Measurements from ENCODE around the gene MARCHF2. TPM values are rescaled to one million over a fixed set of nuclear protein-coding genes. Genes with fewer than 3 reads are reported as not detected.

Gene MARCHF2
- total and polyA plus RNA-seq, 9 donors: 14.1 to 19.7 (median 16.4) TPM

DNA sequence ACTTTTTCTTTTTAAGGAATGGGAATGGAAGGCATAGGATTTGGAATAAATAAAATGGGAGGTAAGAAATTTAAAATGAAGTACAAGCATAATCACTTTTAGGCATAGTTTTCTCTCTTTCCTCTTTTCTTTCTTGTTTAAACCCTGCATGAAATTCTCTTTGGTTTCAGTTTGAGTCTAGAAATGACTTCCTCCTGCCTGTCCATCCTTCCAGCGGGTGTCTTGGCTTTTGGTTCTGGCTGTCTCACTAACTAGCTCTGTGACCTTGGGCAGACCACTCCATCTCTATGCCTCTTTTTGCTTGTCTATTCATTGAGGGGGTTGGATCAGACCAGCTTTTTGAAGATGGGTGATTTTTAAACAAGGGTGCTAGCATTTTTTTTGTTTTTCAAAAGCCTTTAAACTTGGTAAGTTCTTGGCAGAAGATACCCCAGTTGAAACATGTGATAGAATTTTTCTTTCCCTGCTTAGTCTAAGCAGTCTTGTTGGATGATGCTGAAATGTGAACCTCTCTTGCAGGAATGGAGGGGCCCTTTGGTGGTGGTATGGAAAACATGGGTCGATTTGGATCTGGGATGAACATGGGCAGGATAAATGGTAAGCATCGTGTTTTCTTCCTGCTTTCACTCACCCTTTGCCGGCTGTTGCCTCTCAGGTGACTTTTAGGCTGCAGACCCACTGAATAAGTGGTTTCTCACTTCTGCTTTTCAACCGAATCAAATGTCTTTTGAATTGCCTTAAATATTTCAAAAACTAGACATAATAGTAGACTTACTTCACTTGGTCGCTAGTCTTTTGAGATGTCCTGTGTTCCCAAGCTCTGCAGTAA is 60.8 kb downstream of the MARCHF2 start:
- Histone ChIP-seq H3K9me3 (replicated peaks; ENCODE audit: control insufficient read depth, low read depth, low read length) (no peaks in the 10 kb centered on the region), H3K4me3 (ENCODE audit: low read length) (no peak overlapping the region), H3K27me3 (ENCODE audit: control insufficient read depth, insufficient read depth, low read length) (no peaks in the 10 kb centered on the region), H3K36me3 (ENCODE audit: control insufficient read depth, insufficient read depth, low read length) (peaks cover 87% of the 10 kb centered on the region), H3K27ac (ENCODE audit: low read length) (no peak overlapping the region), H3K4me1 (ENCODE audit: control insufficient read depth, insufficient read depth, low read length) (peaks cover 6% of the 10 kb centered on the region)
- no peak for DNase-seq
- no CpG with 5 or more reads among the region's 6 CpGs for WGBS (ENCODE audit: insufficient coverage)

- Histone ChIP-seq H3K4me1 (ENCODE audit: control insufficient read depth, insufficient read depth, low read length) (peaks cover 3% of the 10 kb centered on the region), H3K9me3 (replicated peaks; ENCODE audit: control insufficient read depth, low read depth, low read length) (no peaks in the 10 kb centered on the region), H3K4me3 (ENCODE audit: low read length) (no peak overlapping the region), H3K36me3 (ENCODE audit: control insufficient read depth, insufficient read depth, low read length) (peaks cover 80% of the 10 kb centered on the region), H3K27me3 (ENCODE audit: control insufficient read depth, insufficient read depth, low read length) (no peaks in the 10 kb centered on the region), H3K27ac (ENCODE audit: low read length) (no peak overlapping the region)
- WGBS (ENCODE audit: insufficient coverage): no CpG with 5 or more reads among the region's 1 CpG
- DNase-seq: no peak
These were observed 61.9 kb downstream of the MARCHF2 start for GRCh38 chr19:8475005-8475404.

DNA sequence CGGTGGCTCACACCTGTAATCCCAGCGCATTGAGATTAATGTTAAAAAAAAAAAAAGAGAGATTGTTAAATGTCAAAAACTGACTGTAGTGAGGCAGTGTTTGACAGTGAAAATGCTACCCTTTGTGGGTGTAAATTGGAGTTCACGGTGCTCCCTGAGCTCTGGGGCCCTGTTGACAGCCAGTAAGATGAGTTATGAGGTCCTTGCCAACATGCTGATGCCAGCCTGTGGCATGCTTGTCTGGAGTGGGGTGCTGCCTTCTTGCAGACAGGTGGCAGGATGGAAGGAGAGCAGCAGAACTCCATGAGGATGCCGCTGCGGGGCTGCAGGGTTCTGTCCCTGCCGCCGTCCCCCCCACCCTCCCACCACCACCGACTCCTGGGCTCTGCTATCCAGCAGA is 63.4 kb downstream of the MARCHF2 start:
- Histone ChIP-seq H3K4me1 (ENCODE audit: control insufficient read depth, insufficient read depth, low read length) (peaks cover 10% of the 10 kb centered on the region), H3K27me3 (ENCODE audit: control insufficient read depth, insufficient read depth, low read length) (no peaks in the 10 kb centered on the region), H3K27ac (ENCODE audit: low read length) (no peak overlapping the region), H3K9me3 (replicated peaks; ENCODE audit: control insufficient read depth, low read depth, low read length) (no peaks in the 10 kb centered on the region), H3K4me3 (ENCODE audit: low read length) (no peak overlapping the region), H3K36me3 (ENCODE audit: control insufficient read depth, insufficient read depth, low read length) (peaks cover 79% of the 10 kb centered on the region)
- WGBS (ENCODE audit: insufficient coverage): 88% methylated on average over 3 of the region's 8 CpGs
- DNase-seq: no peak

DNA sequence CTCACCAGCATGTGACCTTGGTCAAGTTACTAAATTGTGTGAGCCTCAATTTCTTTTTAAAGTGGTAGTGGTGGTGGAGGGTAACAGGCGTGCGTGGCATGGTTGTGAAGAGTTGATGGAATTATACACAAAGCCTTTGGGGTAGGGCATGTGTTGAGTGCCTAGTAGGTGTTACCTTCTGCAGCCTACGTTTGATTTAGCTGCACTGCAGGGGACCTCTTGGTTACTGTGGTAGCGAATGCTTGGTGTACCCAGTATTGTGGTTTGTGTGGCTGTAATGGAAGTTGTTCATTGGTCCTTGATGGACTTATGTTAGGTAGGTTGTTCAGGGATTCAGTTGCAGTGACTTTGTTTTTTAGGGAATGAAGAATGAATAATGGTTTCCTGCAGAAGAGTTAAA is 64.8 kb downstream of the MARCHF2 start:
- Histone ChIP-seq H3K4me3 (ENCODE audit: low read length) (no peak overlapping the region), H3K36me3 (ENCODE audit: control insufficient read depth, insufficient read depth, low read length) (peaks cover 75% of the 10 kb centered on the region), H3K27ac (ENCODE audit: low read length) (no peak overlapping the region), H3K4me1 (ENCODE audit: control insufficient read depth, insufficient read depth, low read length) (peaks cover 10% of the 10 kb centered on the region), H3K27me3 (ENCODE audit: control insufficient read depth, insufficient read depth, low read length) (no peaks in the 10 kb centered on the region), H3K9me3 (replicated peaks; ENCODE audit: control insufficient read depth, low read depth, low read length) (no peaks in the 10 kb centered on the region)
- DNase-seq: no peak
- 79% methylated on average over 4 of the region's 4 CpGs for WGBS (ENCODE audit: insufficient coverage)

DNA sequence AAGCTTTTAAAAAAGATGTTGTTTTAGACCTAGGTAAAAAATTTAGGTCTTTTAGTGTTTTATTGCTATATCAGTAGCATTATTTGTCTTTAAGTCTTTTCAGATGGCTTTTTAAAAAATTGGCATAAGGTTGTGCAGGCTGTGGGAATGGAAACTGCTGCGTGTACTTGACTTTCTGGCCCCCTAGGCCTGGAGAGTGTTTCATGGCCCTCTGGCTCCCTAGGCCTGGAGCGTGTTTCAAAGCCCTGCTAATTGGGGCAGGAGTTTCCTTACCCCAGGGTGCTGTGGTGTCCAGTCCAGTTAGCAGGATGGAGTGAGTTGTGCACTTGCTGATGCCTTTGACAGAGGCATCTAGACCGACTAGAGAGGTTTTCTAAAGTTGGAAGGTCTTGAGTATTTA is 65.5 kb downstream of the MARCHF2 start:
- peaks cover 10% of the 10 kb centered on the region for H3K4me1 ChIP-seq (ENCODE audit: control insufficient read depth, insufficient read depth, low read length)
- no peak overlapping the region for H3K4me3 ChIP-seq (ENCODE audit: low read length)
- WGBS (ENCODE audit: insufficient coverage): 43% methylated on average over 3 of the region's 3 CpGs
- no peaks in the 10 kb centered on the region for H3K27me3 ChIP-seq (ENCODE audit: control insufficient read depth, insufficient read depth, low read length)
- no peak overlapping the region for H3K27ac ChIP-seq (ENCODE audit: low read length)
- peak; percentile 67 for DNase-seq
- no peaks in the 10 kb centered on the region for H3K9me3 ChIP-seq (replicated peaks; ENCODE audit: control insufficient read depth, low read depth, low read length)
- H3K36me3 ChIP-seq (ENCODE audit: control insufficient read depth, insufficient read depth, low read length): peaks cover 78% of the 10 kb centered on the region

DNA sequence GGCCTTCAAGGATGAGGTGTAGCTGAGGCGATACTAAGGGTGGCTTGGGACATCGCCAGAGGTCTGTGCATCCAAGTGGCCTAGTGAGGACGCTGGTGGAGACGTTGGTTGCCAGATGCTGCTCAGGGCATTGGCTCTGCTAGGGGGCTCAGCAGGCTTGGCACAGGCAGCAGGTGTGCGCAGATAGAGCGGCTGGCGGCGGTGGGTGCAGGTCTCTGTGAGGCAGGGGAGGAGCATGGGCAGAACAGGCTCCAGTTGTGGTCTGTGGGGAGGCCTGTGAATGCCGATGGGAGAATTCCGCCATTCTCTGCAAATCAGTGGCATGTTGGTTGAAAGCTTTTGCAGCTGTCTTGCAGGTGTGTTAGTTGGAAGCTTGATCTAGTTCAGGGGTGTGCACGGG is 68.1 kb downstream of the MARCHF2 start:
- 60% methylated on average over 8 of the region's 11 CpGs for WGBS (ENCODE audit: insufficient coverage)
- H3K27me3 ChIP-seq (ENCODE audit: control insufficient read depth, insufficient read depth, low read length): no peaks in the 10 kb centered on the region
- H3K4me1 ChIP-seq (ENCODE audit: control insufficient read depth, insufficient read depth, low read length): peaks cover 10% of the 10 kb centered on the region
- no peak overlapping the region for H3K27ac ChIP-seq (ENCODE audit: low read length)
- no peak overlapping the region for H3K4me3 ChIP-seq (ENCODE audit: low read length)
- no peak for DNase-seq
- no peaks in the 10 kb centered on the region for H3K9me3 ChIP-seq (replicated peaks; ENCODE audit: control insufficient read depth, low read depth, low read length)
- H3K36me3 ChIP-seq (ENCODE audit: control insufficient read depth, insufficient read depth, low read length): peaks cover 79% of the 10 kb centered on the region

DNA sequence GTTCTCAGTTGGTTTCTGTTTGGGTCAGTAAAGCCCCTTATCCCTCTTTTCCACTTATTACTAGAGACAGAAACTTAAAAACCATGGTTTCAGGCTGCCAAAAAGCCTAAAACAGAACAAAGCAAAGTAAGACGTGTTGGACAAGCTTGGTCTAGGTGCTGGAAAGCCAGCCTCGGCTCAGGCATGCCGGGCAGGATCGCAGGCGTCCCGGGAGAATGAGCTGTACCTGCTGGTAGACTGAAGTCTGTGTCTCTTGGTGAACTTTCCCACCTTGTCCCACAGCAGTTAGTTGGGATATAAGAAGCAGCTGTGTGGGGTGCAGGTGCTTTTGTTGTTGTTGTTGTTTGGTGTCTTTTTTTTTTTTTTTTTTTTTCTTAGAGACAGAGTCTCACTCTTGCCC is 68.5 kb downstream of the MARCHF2 start:
- H3K36me3 ChIP-seq (ENCODE audit: control insufficient read depth, insufficient read depth, low read length): peaks cover 79% of the 10 kb centered on the region
- DNase-seq: no peak
- H3K4me3 ChIP-seq (ENCODE audit: low read length): no peak overlapping the region
- H3K27ac ChIP-seq (ENCODE audit: low read length): no peak overlapping the region
- 77% methylated on average over 6 of the region's 6 CpGs for WGBS (ENCODE audit: insufficient coverage)
- H3K4me1 ChIP-seq (ENCODE audit: control insufficient read depth, insufficient read depth, low read length): peaks cover 11% of the 10 kb centered on the region
- no peaks in the 10 kb centered on the region for H3K9me3 ChIP-seq (replicated peaks; ENCODE audit: control insufficient read depth, low read depth, low read length)
- no peaks in the 10 kb centered on the region for H3K27me3 ChIP-seq (ENCODE audit: control insufficient read depth, insufficient read depth, low read length)

DNA sequence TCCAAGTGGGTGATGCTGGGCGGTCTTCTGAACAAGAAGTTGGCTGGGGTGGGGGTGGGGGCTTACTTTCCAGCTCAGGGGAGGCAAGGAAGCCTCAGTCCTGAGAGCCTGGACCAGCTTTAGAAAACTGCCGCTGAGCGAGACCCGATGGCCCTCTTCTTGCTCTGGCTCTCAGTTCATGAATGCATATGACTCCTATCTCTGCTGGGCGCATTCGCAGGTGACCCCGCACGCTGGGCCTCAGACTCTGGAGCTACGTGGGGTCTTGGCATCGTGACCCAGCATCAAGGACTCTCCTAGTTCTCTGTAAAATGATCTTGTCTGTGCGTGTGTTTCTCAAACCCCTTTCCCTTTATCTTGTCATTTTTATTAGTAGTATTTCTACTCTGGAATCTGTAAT is 69.6 kb downstream of the MARCHF2 start:
- Histone ChIP-seq H3K27me3 (ENCODE audit: control insufficient read depth, insufficient read depth, low read length) (no peaks in the 10 kb centered on the region), H3K9me3 (replicated peaks; ENCODE audit: control insufficient read depth, low read depth, low read length) (no peaks in the 10 kb centered on the region), H3K4me1 (ENCODE audit: control insufficient read depth, insufficient read depth, low read length) (peaks cover 11% of the 10 kb centered on the region), H3K4me3 (ENCODE audit: low read length) (no peak overlapping the region), H3K27ac (ENCODE audit: low read length) (no peak overlapping the region), H3K36me3 (ENCODE audit: control insufficient read depth, insufficient read depth, low read length) (peaks cover 81% of the 10 kb centered on the region)
- WGBS (ENCODE audit: insufficient coverage): 89% methylated on average over 8 of the region's 11 CpGs
- DNase-seq: no peak

DNA sequence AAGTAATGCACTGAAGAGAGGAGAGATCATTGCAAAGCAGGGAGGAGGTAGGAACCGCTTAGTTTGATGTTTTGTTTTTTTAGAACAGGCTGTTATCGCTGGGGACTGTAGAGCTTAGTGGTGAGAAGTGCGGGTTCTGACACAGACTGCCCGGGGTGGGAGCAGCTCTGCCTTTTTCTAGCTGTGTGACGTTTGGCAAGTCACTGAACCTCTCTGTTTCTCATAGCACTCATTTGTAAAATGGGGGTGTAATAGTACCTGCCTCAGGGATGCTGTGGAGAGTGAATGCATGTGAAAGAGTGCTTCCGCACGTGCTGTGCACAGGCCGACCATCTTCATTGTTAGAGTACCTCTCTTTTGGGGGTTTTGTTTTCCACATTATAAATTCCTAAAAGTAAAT is 70.1 kb downstream of the MARCHF2 start:
- Histone ChIP-seq H3K9me3 (replicated peaks; ENCODE audit: control insufficient read depth, low read depth, low read length) (no peaks in the 10 kb centered on the region), H3K27me3 (ENCODE audit: control insufficient read depth, insufficient read depth, low read length) (no peaks in the 10 kb centered on the region), H3K27ac (ENCODE audit: low read length) (no peak overlapping the region), H3K4me1 (ENCODE audit: control insufficient read depth, insufficient read depth, low read length) (peaks cover 14% of the 10 kb centered on the region), H3K36me3 (ENCODE audit: control insufficient read depth, insufficient read depth, low read length) (peaks cover 83% of the 10 kb centered on the region), H3K4me3 (ENCODE audit: low read length) (no peak overlapping the region)
- no peak for DNase-seq
- WGBS (ENCODE audit: insufficient coverage): 100% methylated on average over 3 of the region's 8 CpGs

DNA sequence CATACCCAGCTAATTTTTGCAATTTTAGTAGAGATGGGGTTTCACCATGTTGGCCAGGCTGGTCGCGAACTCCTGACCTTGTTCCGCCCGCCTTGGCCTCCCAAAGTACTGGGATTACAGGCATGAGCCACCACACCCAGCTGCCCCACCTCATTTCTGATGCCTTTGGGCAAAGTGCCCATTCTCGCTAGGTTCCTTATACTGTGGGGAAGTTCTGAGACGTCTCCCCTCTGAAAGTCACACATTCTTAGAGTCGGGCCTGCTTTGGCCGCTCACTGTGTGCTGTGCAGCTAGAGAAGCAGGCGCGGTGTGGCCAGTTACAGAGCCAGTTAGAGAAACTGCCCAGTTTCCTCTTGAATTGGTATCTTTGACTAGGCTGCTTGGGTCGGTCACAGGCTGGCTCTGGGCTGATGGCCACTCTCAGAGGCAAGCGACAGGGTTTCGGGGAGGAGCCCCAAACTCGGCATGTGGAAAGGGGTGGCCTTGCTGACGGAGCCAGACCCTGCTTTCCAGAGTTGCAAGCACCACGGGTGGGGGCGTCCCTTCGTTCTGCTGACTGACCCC is 71.3 kb downstream of the MARCHF2 start:
- no peak overlapping the region for H3K4me3 ChIP-seq (ENCODE audit: low read length)
- peaks cover 85% of the 10 kb centered on the region for H3K36me3 ChIP-seq (ENCODE audit: control insufficient read depth, insufficient read depth, low read length)
- DNase-seq: peak; percentile 61
- WGBS (ENCODE audit: insufficient coverage): 83% methylated on average over 12 of the region's 18 CpGs
- no peaks in the 10 kb centered on the region for H3K27me3 ChIP-seq (ENCODE audit: control insufficient read depth, insufficient read depth, low read length)
- no peaks in the 10 kb centered on the region for H3K9me3 ChIP-seq (replicated peaks; ENCODE audit: control insufficient read depth, low read depth, low read length)
- peaks cover 11% of the 10 kb centered on the region for H3K4me1 ChIP-seq (ENCODE audit: control insufficient read depth, insufficient read depth, low read length)
- H3K27ac ChIP-seq (ENCODE audit: low read length): no peak overlapping the region

Data from muscle of leg (tissue), 11 donors.